ENCODE data around the gene DPF3. TPM values are rescaled to one million over a fixed set of nuclear protein-coding genes. Genes with fewer than 3 reads are reported as not detected.

The DPF3 gene
- total RNA-seq, 1 experiment from 2014 or later = 0.06 TPM

- no peak for DNase-seq (ENCODE audit: low spot score)
Observed at GRCh38 chr14:72599579-72600470, 294.1 kb downstream of the DPF3 start.

- DNase-seq (ENCODE audit: low spot score) = no peak
Observed at GRCh38 chr14:72598306-72598705, 295.6 kb downstream of the DPF3 start.

- no peak for DNase-seq (ENCODE audit: low spot score)
Observed at GRCh38 chr14:72597252-72598233, 296.4 kb downstream of the DPF3 start.

GRCh38 chr14:72595152-72595862, 298.6 kb downstream of the DPF3 start:
- DNase-seq (ENCODE audit: low spot score) = no peak

GRCh38 chr14:72594099-72594901, 299.6 kb downstream of the DPF3 start:
- no peak for DNase-seq (ENCODE audit: low spot score)

- DNase-seq (ENCODE audit: low spot score) = no peak
Observed at GRCh38 chr14:72591391-72591790, 302.5 kb downstream of the DPF3 start.

- no peak for DNase-seq (ENCODE audit: low spot score)
Observed at GRCh38 chr14:72590577-72590976, 303.3 kb downstream of the DPF3 start.

GRCh38 chr14:72589652-72590051, 304.2 kb downstream of the DPF3 start:
- no peak for DNase-seq (ENCODE audit: low spot score)

- DNase-seq (ENCODE audit: low spot score) = no peak
Observed at GRCh38 chr14:72588521-72588920, 305.4 kb downstream of the DPF3 start.

GRCh38 chr14:72583316-72584272, 310.3 kb downstream of the DPF3 start:
- no peak for DNase-seq (ENCODE audit: low spot score)

GRCh38 chr14:72582582-72582981, 311.3 kb downstream of the DPF3 start:
- no peak for DNase-seq (ENCODE audit: low spot score)

- no peak for DNase-seq (ENCODE audit: low spot score)
Observed at GRCh38 chr14:72578514-72578913, 315.4 kb downstream of the DPF3 start.

GRCh38 chr14:72577521-72577920, 316.4 kb downstream of the DPF3 start:
- DNase-seq (ENCODE audit: low spot score) = no peak

GRCh38 chr14:72576258-72576657, 317.6 kb downstream of the DPF3 start:
- DNase-seq (ENCODE audit: low spot score) = no peak

GRCh38 chr14:72574715-72575114, 319.2 kb downstream of the DPF3 start:
- DNase-seq (ENCODE audit: low spot score) = no peak

- no peak for DNase-seq (ENCODE audit: low spot score)
Observed at GRCh38 chr14:72573725-72574417, 320.0 kb downstream of the DPF3 start.
